COLO668 (cell line): ENCODE data around the gene CDH4.
"Not testable (repeated sequence)": the region's sequence is repeated elsewhere in the genome, so short reads cannot be mapped to it uniquely, and the experiment has no call there.

ENCODE experiments used
- DNase-seq: peaks from one replicate; lab custom pipeline; 2025; ENCODE audit not compliant: unreplicated experiment; lab: John Stamatoyannopoulos, UW

The CDH4 gene

DNA sequence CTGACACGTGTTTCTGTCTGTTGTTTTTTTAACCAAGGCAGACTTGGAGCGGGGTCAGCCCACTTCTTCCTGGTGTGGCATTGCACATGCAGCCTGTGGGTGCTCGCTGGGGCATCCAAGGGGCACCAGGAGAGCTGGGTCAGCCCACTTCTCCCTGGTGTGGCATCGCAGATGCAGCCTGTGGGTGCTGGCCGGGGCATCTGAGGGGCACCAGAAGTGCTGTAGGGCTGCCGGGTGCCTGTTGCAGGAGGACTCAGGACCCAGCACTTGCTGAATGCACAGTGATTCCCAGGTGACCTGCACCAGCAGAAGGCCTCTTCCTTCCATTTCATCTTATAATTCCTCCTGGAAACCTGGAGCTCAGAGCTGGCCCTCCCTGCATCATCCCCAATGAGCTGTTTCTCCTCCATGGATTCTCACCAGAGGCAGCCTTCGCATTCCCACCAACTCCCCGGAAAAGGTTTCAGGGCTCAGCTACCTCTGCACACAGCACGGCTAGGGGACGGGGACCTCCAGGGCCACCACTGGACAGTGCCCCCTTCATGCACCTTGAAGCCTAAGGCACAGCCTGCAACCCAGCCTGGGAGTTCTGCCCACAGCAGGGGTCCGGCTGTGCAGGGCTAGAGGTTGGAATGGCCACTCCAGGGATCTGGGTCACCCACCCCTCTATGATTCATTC lies 594.8 kb downstream of the CDH4 start:
- DNase-seq = no peak

DNA sequence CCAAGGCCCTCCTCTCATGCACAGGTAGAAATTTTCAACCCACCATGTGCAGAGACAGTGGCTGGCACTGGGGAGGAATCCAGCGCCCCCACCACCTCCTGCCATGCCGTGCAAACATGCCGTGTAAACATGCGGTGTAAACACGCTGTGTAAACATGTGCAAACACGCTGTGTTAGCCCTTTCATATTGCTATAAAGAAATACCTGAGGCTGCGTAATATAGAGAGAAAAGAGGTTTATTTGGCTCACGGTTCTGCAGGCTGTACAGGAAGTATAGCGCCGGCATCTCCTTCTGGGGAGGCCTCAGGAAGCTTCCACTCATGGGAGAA lies 595.3 kb downstream of the CDH4 start:
- no peak for DNase-seq

GRCh38 chr20:61847986-61848385 lies 595.9 kb downstream of the CDH4 start:
- DNase-seq = no peak

DNA sequence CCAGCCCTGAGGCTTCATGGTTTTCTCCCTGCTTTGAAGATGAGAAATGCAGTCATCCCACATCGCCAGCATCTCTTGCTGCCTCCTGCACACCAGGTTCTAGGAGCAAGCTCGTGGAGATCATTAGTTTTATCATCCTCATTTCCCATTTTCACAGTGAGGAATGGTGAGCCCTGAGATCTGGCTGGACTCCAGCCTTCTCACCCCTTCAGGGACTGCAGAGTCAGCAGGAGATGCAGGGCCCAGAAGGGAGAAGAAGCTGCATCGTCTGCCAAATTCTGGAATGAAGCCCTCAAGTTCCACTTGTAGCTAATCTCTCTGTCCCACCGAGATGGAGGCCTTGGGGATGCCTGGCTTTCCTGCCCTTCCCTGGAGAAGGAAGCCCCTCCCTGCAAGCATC lies 596.8 kb downstream of the CDH4 start:
- no peak for DNase-seq

- DNase-seq = no peak
Observed at GRCh38 chr20:61849376-61849775, 597.3 kb downstream of the CDH4 start.

DNA sequence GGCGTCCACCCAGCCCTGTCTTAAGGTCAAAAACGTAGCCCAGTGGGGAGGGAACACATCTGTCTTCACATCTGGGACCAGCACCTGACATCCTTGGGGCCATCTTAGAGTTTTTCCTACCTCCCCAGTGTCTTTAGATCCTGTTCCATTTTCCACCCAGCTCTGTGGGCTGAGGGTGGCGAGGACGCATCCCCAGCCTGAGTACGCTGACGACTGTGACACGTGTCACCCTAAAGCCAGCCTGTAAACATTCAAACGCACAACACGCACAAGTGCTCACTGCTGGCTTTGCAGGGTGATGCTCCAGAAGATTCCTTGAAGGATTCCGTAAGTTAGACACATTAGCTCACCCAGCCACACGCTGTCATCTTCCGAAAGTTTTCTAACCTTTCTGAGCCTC lies 597.8 kb downstream of the CDH4 start:
- no peak for DNase-seq

DNA sequence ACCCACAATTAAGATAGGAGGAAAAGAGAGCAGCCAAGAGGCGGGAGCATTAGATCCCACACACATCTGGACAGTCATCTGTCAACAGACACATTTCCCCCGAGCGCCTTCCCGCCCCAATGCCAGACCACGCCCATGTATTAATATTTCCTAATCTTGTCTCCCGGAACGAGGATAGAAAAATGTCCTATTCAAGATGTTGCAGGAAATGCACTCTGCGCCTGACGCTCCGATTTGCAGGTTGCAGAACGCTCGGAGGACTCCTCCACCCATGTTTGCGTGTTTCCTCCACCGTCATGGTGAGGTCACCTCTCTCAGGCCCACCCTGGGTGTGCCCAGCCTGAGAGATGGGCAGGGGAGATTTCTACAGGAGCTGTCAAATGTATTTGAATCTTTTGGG lies 598.4 kb downstream of the CDH4 start:
- no peak for DNase-seq

DNA sequence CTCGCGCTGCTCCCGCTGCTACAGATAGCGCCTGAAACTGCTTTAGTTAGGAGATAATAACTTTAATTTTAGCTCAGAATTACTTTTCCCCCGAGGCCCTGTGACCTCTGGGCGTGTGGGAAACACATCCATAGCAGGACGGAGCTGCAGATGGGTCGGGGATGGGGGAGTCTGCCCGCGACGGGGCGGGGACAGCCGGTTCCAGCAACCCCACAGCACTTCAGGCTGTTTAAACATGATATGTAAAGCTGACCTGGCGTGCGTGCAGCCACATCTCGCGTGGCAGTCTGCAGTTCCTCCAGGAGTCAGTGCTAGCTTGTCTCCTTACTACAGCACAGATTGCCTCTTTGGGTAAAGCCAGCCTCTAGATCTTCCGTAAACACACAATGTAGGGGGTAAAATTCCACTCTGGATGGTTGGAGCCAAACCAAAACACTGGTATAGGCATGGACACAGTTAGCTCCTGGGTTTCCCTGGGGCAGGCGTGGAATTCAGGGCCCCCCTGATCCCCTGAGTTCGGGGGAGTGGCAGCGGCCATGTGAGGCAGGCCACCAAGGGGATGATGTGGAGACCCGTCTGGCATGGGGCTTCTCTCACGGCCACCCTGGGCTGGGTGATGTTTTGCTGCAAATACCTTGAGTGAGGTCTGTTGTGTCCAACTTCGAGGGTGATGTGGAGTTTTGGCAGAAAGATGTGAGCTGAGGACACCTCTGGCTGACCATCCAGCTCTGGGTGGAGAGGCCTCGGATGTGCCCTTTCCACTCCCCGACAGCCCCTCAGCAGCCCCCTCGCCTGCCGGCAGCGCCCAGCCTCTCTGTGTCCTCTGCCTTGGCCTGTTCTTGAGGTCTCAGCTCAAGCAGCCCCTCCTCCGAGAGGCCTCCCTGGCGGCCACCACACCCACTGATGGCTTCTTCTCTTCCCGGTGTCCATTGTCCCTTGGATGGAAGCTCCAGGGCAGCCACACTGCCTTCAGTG lies 599.2 kb downstream of the CDH4 start:
- DNase-seq = no peak

- no peak for DNase-seq
Observed at GRCh38 chr20:61852268-61853072, 600.4 kb downstream of the CDH4 start.

DNA sequence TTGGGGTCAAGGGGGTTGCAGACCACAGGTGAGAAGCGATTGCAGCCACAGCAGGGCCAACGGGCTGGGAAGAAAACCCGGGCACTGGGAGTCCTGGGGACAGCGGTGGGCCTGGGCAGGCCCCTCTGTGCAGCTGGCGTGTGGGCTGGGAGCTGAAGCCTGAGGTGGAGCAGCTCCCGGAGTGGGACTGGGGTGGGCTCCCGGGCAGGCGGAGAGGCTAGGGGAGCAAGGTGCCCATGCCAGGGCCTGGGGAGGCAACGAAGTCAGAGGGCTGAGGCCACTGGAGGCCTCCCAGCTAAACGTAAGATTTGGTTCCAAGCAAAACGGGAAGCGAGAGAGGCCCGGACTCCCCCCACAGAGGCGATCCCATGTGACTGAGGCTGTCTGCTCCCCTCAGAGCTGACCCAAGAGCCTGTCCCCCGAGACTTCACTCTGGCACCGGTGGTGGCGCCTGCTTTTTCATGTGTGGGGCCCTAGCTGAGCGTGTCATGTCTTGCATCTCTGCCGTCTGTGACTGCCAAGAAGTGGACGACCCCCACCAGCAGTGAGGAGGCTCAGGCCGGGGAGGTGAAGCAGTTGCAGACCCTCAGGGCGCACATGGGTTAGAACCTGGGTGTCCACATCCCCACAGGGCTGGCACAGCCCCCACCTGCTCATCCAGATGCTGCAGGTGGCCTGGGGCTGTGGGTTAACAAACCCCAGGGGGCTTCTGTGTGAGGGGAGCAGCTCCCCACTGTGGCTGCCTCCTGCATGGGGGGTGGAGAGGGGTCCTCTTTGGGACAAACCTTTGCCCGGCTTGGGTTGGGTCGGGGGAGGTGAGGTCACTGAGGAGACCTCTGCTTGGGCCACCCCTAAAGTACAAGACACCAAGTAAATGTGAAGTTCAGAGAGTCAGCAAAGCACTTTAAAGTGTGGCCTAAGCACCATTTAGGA lies 601.3 kb downstream of the CDH4 start:
- DNase-seq = no peak

GRCh38 chr20:61854538-61854937 lies 602.5 kb downstream of the CDH4 start:
- DNase-seq = not testable (repeated sequence)

DNA sequence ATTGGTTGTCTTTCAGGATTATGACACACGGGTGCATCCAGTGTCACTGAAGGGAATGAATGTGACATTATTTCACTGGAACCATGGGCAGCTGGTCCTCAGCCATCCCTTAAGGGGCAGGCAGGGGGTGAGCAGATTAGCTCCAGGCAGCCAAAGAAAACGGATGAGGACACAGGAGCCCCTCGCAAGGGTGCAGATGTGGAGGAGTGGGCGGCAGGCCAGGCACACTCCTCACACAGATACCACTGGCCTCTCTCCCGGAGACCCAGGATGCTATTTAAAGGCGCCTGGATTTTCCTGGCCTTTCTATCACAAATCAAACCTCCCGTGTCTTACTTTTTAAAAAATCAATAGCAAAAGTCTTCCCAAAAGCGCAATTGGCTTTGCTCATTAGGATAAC lies 603.2 kb downstream of the CDH4 start:
- no peak for DNase-seq

- no peak for DNase-seq
Observed at GRCh38 chr20:61856626-61857413, 604.8 kb downstream of the CDH4 start.

GRCh38 chr20:61857414-61857775 lies 605.3 kb downstream of the CDH4 start:
- no peak for DNase-seq

DNA sequence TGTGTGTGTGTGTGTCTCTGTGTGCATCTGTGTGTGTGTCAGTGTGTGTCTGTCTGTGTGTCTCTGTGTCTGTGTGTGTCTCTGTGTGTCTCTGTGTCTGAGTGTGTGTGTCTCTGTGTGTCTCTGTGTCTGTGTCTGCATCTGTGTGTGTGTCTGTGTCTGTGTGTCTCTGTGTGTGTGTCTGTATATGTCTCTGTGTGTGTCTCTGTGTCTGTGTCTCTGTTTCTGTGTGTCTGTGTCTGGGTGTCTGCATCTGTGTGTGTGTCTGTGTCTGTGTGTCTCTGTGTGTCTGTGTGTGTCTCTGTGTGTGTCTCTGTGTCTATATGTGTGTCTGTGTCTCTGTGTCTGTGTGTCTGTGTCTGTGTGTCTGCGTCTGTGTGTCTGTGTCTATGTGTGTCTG lies 605.8 kb downstream of the CDH4 start:
- DNase-seq = no peak

GRCh38 chr20:61859767-61860166 lies 607.7 kb downstream of the CDH4 start:
- DNase-seq = no peak

- DNase-seq = no peak
Observed at GRCh38 chr20:61860260-61860987, 608.4 kb downstream of the CDH4 start.

DNA sequence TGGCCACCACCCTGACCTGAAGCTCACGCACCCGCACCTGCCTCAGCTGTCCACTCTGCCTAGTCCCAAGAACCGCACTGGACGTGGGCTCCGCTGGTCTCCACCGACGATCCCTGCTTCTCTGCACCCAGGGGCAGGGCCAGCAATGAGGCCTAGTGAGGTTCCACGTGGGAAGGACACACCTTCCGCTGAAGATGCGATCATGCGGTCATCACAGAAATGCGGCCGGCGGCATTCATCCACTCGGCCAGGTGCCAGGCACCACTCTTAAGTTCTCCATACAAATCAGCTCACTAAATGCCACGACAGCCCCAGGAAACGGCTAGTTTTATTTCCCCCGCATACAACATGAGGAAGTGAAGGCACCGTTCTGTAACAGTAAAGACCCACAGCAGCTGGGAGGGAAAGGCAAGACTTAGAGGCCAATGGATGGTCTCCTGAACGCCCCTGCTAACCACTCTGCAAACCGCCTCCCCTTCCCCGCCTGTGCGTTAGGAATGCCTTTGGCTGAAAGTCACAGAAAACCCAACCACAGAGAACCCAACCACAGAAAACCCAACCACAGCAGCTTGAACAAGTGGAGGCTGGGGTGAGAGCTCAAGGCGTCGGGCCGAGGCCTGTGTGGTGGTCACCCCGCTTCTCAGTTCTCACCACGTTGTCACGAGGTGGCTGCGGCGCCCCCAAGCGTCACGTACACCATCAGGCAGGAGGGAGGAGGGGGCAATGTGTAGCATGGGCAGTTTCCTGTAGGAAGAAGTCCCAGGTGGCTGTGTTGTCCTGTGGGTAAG lies 609.2 kb downstream of the CDH4 start:
- no peak for DNase-seq
